HG03378 (cell line): ENCODE results near the gene PTPRE.
A peak's percentile ranks its signal among the peaks of the same experiment; 100 is the strongest.

Experiments
- ATAC-seq: cut with Tn5 transposase; IDR thresholded peaks from one replicate; pipeline ENCODE4 v1.9.1; 2021; ENCODE audit warnings: mild to moderate bottlenecking, moderate library complexity; ENCODE audit not compliant: unreplicated experiment

The PTPRE gene, protein sequence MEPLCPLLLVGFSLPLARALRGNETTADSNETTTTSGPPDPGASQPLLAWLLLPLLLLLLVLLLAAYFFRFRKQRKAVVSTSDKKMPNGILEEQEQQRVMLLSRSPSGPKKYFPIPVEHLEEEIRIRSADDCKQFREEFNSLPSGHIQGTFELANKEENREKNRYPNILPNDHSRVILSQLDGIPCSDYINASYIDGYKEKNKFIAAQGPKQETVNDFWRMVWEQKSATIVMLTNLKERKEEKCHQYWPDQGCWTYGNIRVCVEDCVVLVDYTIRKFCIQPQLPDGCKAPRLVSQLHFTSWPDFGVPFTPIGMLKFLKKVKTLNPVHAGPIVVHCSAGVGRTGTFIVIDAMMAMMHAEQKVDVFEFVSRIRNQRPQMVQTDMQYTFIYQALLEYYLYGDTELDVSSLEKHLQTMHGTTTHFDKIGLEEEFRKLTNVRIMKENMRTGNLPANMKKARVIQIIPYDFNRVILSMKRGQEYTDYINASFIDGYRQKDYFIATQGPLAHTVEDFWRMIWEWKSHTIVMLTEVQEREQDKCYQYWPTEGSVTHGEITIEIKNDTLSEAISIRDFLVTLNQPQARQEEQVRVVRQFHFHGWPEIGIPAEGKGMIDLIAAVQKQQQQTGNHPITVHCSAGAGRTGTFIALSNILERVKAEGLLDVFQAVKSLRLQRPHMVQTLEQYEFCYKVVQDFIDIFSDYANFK

DNA sequence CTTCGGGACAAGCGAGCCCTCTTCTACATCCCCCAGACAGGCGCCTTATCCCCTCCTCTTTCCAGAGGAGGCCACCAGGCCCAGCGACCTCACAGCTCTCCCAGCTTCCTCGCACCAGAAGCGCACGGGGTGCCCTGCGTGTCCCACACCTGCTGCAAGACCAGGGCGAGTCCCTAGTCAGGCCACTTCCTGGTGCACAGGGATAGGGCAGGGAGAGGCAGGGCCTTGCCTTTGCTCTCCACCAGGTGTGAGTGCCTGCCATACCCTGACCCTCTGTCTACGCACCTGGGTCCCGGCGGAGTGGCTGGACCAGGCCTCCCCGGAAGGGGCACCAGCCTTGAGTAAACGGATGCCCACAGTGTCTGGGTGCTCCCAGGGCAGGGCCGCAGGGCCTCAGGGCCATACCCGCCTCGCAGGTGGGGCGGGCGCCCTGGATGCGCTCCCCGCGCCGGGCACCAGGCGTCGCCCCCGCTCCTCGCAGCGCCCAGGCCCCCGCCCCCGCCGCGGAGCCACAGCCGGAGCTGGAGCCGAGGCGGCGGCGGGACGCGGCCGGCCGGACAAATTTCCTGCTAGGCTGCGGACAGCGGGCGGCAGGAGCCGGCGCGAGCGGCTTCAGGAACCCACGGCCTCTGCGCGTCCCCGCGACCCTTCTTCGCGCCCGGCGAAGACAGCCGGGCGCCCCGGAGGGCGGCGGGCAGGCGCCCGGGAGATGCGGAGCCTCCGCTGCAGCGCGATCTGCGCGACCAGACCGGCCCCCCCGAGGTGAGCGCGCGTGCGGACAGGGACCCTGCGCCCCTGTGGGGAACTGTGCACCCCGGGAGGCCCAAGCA, at the start of gene PTPRE:
Gene PTPRE, plus strand, starts transcription at position 556 of the 830 bp plus-strand sequence. CDS start 133,779 bp downstream, outside the sequence.
- peak; percentile 58 for ATAC-seq

DNA sequence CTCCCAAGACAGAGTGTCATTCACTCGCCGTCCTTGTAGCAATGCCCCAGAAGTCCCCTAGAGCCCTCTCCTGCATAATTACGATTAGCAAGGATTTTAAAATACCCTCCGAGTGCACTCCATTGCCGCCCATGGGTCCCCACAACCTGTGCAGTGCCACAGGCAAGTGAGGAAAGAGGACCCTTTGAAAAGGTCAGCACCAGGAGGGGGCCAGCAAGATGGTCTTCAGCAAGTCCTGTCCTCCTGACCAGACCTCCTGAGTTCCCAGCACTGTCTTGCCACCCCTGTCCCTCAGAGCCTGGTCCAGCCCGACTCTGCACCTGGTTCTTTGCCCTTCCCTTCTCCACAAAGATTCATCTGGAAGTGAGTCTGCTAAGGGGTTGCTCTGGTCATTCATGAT, 46.3 kb upstream of the PTPRE start:
- no peak for ATAC-seq

DNA sequence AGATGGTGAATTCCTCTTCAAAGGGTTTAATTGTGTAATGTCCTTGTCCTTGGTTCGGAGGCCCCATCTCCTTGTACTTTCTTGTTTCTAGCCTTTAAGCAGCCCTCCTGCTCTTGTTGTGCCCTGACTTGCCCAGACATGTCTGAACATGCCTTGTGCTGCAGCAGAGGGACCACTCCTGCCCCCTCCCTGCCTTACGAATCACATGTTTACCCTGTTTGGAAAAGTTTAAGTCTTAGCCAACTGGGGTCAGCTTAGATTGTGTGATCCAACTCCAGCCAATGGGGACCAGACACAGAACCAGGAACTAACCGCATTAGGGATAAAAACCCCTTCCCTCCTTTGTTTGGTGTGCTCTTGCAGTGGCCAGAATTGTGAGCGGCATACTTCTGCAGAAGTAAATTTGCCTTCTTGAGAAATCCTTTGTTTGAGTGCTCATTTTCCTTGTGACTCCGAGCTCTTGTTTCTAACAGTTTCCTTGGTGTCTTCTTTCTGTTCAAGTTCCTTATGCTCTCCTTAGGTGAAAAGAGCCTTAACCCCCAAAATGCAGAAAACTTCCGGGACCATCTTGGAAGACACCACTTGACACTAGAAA, 43.6 kb upstream of the PTPRE start:
- ATAC-seq = no peak

DNA sequence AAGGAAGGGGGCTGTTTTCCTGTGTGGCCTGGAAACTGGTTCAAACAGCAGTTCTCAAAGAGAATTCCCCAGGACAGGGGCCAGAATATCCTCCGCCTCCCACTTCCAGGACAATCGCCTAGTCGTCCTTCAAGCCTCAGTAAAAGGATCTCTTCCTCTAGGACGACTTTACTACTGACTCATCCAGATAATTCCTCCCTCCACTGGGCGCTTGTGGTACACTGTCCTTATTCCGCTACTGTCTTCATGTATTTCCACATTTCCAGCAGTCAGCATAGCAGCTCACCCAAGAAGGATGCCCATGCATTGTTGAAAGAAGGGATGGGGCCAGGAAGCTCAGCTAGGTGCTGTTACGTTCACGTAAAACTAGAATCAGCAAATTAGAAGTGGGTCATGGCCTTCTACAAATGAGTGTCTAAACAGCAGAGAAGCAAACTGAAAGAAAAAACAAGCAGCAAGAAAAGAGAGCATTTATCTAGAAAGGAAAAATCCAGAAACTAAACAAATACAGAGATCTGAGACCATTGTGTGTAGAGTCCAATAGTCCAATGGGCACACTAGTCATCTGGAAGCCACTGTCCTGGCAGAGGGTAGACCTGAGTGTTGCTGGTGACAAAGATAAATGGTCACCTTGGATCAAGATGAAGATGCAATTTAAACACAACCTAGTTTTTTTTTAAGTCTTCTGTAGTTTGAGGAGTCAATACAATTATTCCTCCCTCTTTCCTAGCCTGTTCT, 40.5 kb upstream of the PTPRE start:
- ATAC-seq = no peak

DNA sequence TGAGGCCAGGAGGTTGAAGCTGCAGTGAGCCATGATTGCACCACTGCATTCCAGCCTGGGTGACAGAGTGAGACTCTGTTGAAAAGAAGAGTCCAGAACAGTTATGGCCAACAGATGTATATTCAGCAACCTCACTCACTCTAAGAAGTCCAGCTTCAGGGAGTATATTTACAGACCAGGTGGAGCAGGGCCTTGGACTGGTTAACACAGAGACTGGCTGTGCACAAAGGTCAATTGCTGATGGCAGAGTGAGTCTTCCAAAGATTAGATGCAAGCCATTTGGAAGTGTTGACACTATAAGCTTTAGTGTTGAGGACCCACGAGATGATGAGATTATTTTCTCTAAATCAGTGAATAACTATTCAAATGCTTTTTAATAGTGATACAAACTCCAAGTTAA, 39.1 kb upstream of the PTPRE start:
- no peak for ATAC-seq

DNA sequence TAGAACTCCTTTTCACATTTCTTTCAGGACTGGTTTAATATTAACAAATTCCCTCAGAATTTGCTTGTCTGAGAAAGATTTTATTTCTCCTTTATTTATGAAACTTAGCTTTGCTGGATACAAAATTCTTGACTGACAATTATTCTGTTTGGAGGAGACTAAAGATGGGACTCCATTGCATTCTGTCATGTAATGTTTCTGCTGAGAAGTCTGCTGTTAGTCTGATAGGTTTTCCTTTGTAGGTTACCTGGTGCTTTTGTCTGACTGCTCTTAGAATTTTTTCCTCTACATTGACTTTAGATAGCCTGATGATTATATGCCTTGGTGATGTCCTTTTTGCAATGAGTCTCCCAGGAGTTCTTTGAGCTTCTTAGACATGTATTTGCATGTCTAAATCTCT, 37.6 kb upstream of the PTPRE start:
- no peak for ATAC-seq

DNA sequence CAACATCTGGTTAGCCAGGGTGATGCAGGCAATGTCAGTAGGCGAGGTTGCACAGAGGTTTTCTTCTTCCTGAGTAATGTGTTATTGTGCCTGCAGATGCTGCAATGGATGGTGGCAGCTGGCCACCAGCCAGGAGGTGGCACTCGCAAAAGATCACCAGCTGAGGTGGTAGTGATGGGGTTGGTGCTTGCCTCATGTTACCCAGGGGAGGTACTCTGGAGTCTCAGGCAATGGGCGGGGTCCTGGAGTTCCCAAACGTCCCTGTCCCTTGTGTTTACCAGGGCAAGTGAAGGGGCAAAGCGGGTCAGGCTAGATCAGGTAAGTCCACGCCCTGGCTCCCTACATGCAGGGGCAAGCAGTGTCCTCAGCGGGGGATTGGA, 35.3 kb upstream of the PTPRE start:
- ATAC-seq = no peak

DNA sequence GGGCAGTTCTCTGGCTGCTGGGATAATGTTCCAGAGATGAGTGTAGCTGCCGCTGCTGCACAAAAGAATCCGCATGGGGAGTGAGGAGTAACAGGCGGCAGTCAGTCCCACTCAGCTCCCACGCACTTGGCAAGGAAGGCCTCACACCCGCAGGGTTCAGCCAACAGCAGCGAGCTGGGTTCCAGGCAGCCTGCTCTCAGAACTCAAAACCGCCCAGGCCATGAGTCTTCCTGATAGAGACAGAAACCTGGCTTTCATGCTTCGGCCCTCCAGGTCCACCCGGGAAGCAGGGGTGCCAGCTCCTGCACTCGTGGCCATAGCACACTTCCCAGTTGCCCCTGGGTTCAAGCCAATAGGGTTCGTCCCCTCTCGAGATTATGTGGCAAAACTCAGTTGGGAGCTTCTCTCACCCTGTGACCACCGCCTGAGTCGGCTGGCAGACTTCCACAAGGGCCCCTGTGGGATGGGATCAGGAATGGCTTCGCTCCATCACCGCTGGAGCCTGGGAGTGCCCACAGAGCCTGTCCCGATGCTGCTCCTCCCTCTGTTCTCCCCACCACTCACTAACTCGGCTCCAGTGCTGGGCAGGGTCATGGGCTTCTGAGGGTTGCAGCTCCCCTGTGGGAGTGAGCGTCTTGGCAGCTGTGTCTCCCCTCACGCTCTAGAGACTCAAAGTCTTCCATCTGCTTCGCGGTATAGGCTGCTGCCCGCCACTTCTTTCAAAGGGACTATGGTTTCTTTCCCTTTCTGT, 34.7 kb upstream of the PTPRE start:
- no peak for ATAC-seq

DNA sequence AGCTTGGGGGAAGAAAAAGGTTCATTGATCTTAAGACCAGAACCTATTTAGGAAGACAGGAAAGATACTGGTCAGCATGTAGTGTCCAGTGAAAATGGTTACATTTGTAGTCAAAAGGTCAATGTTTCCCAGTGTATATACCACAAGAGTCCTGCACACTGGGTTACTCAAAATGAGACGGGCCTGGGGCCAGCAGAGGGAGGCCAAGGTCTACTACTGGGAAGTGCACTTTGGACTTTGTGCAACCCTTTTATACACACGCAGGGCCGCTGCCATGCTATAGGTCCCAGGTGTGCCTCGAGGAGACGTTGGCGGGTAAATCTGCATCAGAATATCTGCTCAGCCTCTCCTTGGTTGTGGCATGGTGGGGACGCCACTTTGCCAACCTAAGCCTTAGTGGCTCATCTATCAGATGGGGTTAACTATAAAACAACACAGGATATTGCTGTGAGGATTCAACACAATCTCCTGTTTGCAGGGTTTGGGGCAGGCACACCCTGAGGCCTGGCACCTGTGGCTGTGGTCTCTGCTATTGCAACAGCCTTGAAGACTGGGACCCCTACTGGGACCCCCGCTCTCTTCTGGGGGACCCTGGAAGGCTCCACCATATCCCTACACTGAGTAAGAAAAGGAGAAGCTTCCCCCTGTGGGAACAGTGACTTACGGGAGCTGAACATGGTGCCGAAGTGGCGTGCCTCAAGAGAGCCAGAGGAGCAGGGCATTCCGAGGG, 33.9 kb upstream of the PTPRE start:
- ATAC-seq = no peak

DNA sequence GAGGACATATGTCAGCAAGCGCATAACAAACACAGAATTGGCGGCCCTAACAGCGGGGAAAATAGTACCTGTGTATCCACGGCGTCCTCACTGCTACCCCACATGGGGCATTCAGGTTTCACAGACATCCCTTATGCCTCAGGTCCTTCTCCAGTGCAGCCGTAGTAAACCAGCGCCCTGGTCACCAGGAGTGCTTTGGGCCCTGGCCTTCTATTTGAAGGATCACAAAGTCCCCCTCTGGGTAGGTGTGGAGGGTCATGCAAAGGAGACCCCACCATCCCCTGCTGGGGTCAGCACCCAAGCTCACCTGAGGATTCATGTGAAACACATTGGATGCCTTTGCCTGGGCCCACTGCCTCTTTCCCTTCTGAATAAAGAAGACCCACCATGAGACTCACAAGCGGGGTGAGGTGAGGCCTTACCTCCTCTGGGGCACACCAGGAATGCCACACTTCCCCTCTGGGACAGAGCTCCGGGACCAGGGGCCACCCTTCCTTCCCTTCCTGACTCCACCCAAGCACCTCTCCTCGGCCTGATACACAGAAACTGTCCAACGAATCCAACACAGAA, 32.9 kb upstream of the PTPRE start:
- no peak for ATAC-seq

DNA sequence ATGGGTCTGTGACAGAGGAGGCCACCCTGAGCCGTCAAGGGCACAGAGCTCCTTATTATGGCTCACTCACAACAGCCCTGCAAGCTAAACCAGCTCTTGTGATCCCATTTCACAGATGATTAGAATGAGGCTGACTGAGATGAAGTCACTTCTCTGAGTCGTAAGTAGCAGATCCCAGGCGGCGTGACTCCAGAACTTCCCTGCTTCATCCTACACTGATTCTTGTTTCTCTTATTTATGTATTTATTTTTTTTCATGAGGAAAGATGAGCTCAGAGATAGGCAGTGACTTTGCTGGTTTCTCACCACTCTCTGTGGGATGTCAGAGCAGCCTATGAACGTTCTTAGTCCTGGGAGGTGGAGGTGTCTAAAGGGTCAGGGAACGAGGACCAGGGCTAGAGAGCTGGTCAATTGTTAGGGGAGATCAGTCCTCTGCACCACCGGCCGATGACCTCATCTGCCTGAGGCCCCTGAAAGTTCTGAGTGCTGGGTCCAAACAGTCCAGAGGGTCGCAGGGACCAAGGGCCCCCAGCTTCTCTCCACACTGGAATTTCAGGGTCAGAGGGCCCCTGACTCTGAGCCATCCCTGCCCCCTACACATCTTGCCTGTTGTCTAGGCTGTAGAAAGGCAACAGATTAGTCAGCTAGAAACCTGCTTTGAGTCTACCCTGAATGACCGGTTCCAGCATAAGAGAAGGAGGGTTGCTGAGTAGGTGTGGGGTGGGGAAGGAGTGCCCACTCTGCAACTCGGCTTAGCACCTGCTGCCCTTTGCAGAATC, 32.0 kb upstream of the PTPRE start:
- no peak for ATAC-seq

DNA sequence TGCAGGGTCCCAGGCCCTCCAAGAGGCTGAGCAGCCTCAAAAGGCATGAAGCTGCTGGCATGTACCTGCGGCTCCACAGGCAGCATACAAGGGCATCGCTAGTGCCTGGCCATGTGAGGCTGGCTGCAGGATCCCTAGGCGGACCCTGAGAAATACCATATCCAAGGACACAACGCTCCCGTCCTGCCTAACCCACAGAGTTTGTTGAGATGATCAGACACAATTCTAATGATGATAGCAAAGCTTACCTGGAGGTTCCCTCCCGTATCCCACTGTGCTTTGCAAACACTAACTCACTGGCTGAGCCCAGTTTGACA, 31.5 kb upstream of the PTPRE start:
- no peak for ATAC-seq

DNA sequence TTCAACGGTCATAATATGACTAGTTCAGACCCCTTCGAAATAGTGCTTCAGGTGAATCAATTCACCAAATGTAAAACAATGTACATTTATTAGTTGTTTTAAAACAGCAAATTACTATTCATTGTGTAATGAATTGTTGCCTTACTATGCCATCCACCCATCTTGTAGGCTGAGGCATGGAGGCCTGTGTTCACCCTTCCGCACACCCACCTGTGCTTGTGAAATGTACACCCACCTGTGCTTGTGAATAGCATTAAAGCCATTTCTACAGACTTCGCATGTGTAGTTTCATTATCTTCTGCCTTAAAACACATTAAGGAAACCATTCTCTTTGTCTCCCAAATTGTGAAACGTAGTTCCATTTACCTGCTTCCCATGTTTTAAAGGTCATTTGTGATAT, 31.0 kb upstream of the PTPRE start:
- ATAC-seq = no peak

DNA sequence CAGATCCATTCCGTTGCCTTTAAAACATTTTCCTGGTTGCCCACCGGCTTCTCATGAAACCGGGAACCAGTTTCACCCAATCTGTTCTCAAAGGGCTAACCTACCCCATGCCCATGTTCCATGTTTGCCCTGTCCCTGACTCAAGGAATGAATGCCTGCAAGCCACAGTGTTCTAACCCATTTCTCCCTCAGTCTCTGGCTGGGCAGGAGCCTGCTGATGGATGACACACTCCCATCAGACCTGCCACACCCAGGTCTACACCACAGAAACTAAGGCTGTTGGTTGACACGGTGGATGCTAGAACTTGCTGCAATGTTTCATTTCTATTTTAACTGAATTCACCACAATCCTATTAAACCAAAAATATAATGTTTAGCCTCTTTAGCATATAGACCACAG, 29.8 kb upstream of the PTPRE start:
- ATAC-seq = no peak

DNA sequence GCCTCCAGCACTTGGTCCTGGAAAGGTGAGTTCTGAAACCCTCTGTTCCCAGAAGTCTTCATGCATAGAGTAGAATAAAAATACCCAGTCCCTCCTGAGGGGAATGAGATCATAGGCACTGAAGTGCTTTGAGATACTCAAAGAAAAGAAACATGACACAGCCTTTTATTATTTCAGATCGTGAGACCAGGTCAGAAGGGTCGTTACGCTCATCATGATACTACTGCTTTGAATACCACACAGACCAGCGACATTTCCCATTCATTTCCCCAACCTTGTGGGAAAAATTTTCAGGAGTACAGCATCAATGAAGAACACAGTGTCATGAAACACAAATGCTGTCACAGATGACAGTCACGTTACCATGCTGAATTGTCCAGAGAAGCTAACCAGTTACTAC, 29.2 kb upstream of the PTPRE start:
- ATAC-seq = no peak

DNA sequence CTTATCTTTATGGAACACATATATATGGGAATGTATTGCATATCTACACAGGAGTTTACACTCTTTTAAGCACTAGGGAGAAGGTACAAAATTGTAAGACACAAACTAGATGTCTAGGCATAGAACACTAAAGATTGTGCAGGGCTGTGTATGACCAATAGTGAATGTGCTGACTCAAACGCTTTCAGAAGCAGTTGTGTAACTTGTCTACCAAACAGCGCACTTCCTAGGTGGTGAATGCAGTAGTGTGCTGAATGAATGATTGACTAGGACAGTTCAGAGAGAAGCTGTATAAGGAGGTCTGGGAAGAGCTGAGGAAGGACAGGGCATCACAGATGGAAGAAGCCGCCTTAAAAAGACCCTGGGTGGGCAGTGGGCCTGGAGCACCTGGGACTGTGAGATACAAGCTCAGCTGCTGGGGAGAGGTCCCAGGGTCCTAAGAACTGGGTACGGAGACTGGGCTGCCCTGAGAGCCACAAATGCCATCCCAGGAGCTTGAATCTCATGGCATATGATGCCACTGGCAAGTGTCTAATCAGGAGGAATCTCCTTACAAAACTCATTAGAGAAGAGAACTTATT, 28.3 kb upstream of the PTPRE start:
- ATAC-seq = no peak

DNA sequence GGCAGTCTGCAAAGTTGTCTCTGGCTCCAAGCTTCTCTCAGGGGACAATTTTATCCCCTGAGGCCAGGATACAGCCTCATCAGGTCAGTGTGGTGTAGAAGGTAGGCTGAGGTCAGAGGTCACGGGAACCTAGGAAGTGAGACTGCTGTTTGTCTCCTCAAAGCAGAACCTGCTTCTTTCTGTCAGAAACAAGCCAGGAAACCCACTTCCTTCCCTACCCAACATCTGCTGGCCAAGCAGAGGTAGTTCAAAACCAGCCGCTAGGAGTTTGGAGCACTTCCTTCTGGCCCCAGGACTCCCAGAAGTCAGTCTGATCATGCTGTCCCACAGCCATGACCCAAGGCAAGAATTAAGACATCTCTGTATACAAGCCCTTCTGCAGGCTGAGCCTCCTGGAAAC, 26.3 kb upstream of the PTPRE start:
- ATAC-seq = peak; percentile 49

DNA sequence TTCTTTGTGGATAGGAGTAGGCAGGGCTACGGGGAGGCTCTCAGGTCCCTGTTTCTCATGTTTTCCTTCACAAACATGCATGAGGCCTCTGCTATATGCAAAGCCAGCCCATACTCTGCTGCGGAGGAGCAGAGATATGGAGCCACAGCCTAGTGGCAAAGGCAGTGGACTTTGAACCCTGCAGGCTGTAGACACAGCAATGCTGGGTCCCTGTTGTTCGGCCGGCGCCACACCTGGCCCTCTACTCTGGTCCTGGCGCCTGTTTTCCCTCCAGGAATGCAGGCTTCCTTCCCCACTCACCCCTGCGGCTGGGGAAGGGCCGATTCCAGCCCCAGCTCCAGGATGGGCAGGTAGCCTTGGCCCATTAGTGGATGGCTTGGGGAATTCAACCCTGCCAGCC, 25.6 kb upstream of the PTPRE start:
- no peak for ATAC-seq
